HepG2 (cell line): ENCODE results near the gene UFSP2.

ENCODE experiments used
- CENPX ChIP-seq: sonication (generic); formaldehyde crosslinking; IDR thresholded peaks from 2 replicates; pipeline ENCODE4 v1.9.0; 2021; ENCODE audit warnings: mild to moderate bottlenecking, missing genetic modification reagents, moderate library complexity
- CTCF ChIP-seq: sonication (generic); formaldehyde crosslinking; IDR thresholded peaks from 2 replicates; pipeline ENCODE4 v1.5.0; 2020; ENCODE audit warnings: mild to moderate bottlenecking, missing genetic modification reagents, moderate library complexity
- FIP1L1 ChIP-seq: fragments of 200-400 bp; formaldehyde crosslinking; IDR thresholded peaks from 2 replicates; pipeline ENCODE4 v1.6.1; 2018; ENCODE audit warnings: low read depth, mild to moderate bottlenecking, low read length, moderate library complexity, borderline replicate concordance; ENCODE audit not compliant: insufficient read depth
- MAZ ChIP-seq, 2 experiments: sonication (generic) in 1 of 2; formaldehyde crosslinking in 1 of 2; IDR thresholded peaks; 2 replicates each; pipeline versions ENCODE4 v1.5.0 to v1.6.1; 2012 to 2020; ENCODE audit warnings: low read depth in 2 of 2, mild to moderate bottlenecking in 2 of 2, borderline replicate concordance in 1 of 2, improper control_type of control experiment in 1 of 2, low read length in 1 of 2, missing genetic modification reagents in 1 of 2, moderate library complexity in 1 of 2
- PHF8 ChIP-seq: sonication (generic); formaldehyde crosslinking; IDR thresholded peaks from 2 replicates; pipeline ENCODE4 v1.5.0; 2020; ENCODE audit warnings: missing genetic modification reagents
- PITX1 ChIP-seq: sonication (generic); formaldehyde crosslinking; IDR thresholded peaks from 2 replicates; pipeline ENCODE4 v1.5.1; 2020; ENCODE audit warnings: mild to moderate bottlenecking, missing genetic modification reagents
- POLR2A ChIP-seq, 2 experiments: IDR thresholded peaks; 2 replicates each; pipeline ENCODE4 v1.6.1; 2011; ENCODE audit warnings: low read depth in 2 of 2, low read length in 2 of 2, mild to moderate bottlenecking in 1 of 2, moderate library complexity in 1 of 2; ENCODE audit not compliant: insufficient read depth in 1 of 2
- POLR2AphosphoS5 ChIP-seq: IDR thresholded peaks from 2 replicates; pipeline ENCODE4 v1.6.1; 2012; ENCODE audit warnings: low read depth, low read length
- SMC3 ChIP-seq: IDR thresholded peaks from 2 replicates; pipeline ENCODE4 v1.6.1; 2011; ENCODE audit warnings: low read length, improper control_type of control experiment
- SP1 ChIP-seq, 2 experiments: fragments of 450-650 bp in 1 of 2; sonication (generic) in 1 of 2; formaldehyde crosslinking in 1 of 2; IDR thresholded peaks; 2 replicates each; pipeline versions ENCODE4 v1.4.0 to v1.6.1; 2016 to 2020; ENCODE audit warnings: missing genetic modification reagents in 1 of 2
- STAT6 ChIP-seq: sonication (generic); formaldehyde crosslinking; IDR thresholded peaks from 2 replicates; pipeline ENCODE4 v1.4.0; 2020; ENCODE audit warnings: missing genetic modification reagents, mild to moderate bottlenecking, borderline replicate concordance

GRCh38 chr4:185425647-185426352 lies at the start of gene UFSP2:
- TF ChIP-seq PITX1 (CRISPR knock-in tag) (peak; percentile 79; the same call in 1 of the 2 replicates), CENPX (CRISPR knock-in tag) (no peak), MAZ (IDR thresholded peaks at IDR 0.05; ENCODE audit: borderline replicate concordance, low read depth, low read length) (no peak), MAZ (CRISPR knock-in tag; IDR thresholded peaks at IDR 0.05; ENCODE audit: low read depth) (peak; percentile 68; the same call in 1 of the 2 replicates), PHF8 (CRISPR knock-in tag) (peak; percentile 89), POLR2A (IDR thresholded peaks at IDR 0.05; ENCODE audit: insufficient read depth in 1 of 2, low read depth in 2 of 2, low read length in 2 of 2) (peak; percentile 57 to 81), CTCF (peak; percentile 40), POLR2AphosphoS5 (peak; percentile 60; the same call in 1 of the 2 replicates), FIP1L1 (no peak), SMC3 (no peak), SP1 (IDR thresholded peaks at IDR 0.05) (no peak), SP1 (CRISPR knock-in tag; IDR thresholded peaks at IDR 0.05) (peak; percentile 88), STAT6 (CRISPR knock-in tag) (no peak)
